ENCODE measurements around the gene OR5C1. TPM values are rescaled to one million over a fixed set of nuclear protein-coding genes. Genes with fewer than 3 reads are reported as not detected.

Gene OR5C1
- total RNA-seq: not detected
- polyA plus RNA-seq: not detected

DNA sequence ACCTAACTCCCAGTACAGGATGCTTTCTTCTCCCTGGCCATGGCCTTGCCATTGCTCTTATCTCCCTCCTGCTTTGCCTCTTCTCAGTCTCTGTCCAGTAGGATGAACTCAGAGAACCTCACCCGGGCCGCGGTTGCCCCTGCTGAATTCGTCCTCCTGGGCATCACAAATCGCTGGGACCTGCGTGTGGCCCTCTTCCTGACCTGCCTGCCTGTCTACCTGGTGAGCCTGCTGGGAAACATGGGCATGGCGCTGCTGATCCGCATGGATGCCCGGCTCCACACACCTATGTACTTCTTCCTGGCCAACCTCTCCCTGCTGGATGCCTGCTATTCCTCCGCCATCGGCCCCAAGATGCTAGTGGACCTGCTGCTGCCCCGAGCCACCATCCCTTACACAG is at the start of gene OR5C1:
OR5C1 (plus strand) TSS at position 103 of the 400 bp plus-strand sequence; CDS start at position 103, 0 bp downstream.
- no peak for DNase-seq (ENCODE audit: low spot score)
- Histone ChIP-seq H3K27ac (ENCODE audit: low read depth in 1 of 2, low read length in 2 of 2) (no peak within 1 kb of the TSS), H3K9me3 (ENCODE audit: control insufficient read depth in 4 of 4, low read length in 3 of 4) (no peaks in the 10 kb centered on the region), H3K4me3 (ENCODE audit: low read depth in 1 of 3, low read length in 3 of 3) (no peak within 1 kb of the TSS), H3K4me1 (ENCODE audit: control insufficient read depth in 4 of 4, insufficient read depth in 4 of 4, low read length in 3 of 4) (peaks cover 0 to 1% (median 0%) of the 10 kb centered on the region in 4 donors), H3K9ac (ENCODE audit: low read depth in 1 of 2, low read length in 2 of 2) (no peak within 1 kb of the TSS), H3K36me3 (ENCODE audit: control insufficient read depth in 4 of 4, insufficient read depth in 3 of 4, low read depth in 1 of 4, low read length in 3 of 4) (no peaks in the 10 kb centered on the region), H3K27me3 (ENCODE audit: control insufficient read depth in 4 of 4, insufficient read depth in 4 of 4, low read length in 3 of 4) (no peaks in the 10 kb centered on the region)
- TF ChIP-seq YY1 (IDR thresholded peaks at IDR 0.05): no peak
- no peak for TF ChIP-seq FOXA2 (IDR thresholded peaks at IDR 0.05)
- no peak for TF ChIP-seq HNF4G (IDR thresholded peaks at IDR 0.05)
- TF ChIP-seq, protein P1, sequence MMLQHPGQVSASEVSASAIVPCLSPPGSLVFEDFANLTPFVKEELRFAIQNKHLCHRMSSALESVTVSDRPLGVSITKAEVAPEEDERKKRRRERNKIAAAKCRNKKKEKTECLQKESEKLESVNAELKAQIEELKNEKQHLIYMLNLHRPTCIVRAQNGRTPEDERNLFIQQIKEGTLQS (IDR thresholded peaks at IDR 0.05): no peak
- TF ChIP-seq JUND (IDR thresholded peaks at IDR 0.05): no peak
- TF ChIP-seq GABPA (IDR thresholded peaks at IDR 0.05 in 1 of 2, conservative IDR thresholded peaks at IDR 0.05 in 1 of 2): no peak
- no peak for TF ChIP-seq RAD21 (IDR thresholded peaks at IDR 0.05)
- no peak for TF ChIP-seq HNF4A (conservative IDR thresholded peaks at IDR 0.05)
- no peak for TF ChIP-seq RXRA (IDR thresholded peaks at IDR 0.05)
- TF ChIP-seq EGR1 (IDR thresholded peaks at IDR 0.05; ENCODE audit: low read depth in 2 of 2): no peak
- TF ChIP-seq, protein P2, sequence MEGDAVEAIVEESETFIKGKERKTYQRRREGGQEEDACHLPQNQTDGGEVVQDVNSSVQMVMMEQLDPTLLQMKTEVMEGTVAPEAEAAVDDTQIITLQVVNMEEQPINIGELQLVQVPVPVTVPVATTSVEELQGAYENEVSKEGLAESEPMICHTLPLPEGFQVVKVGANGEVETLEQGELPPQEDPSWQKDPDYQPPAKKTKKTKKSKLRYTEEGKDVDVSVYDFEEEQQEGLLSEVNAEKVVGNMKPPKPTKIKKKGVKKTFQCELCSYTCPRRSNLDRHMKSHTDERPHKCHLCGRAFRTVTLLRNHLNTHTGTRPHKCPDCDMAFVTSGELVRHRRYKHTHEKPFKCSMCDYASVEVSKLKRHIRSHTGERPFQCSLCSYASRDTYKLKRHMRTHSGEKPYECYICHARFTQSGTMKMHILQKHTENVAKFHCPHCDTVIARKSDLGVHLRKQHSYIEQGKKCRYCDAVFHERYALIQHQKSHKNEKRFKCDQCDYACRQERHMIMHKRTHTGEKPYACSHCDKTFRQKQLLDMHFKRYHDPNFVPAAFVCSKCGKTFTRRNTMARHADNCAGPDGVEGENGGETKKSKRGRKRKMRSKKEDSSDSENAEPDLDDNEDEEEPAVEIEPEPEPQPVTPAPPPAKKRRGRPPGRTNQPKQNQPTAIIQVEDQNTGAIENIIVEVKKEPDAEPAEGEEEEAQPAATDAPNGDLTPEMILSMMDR (IDR thresholded peaks at IDR 0.05; ENCODE audit: low read depth, low read length, missing input control): no peak
- 95% methylated on average over 12 of the region's 12 CpGs for WGBS

DNA sequence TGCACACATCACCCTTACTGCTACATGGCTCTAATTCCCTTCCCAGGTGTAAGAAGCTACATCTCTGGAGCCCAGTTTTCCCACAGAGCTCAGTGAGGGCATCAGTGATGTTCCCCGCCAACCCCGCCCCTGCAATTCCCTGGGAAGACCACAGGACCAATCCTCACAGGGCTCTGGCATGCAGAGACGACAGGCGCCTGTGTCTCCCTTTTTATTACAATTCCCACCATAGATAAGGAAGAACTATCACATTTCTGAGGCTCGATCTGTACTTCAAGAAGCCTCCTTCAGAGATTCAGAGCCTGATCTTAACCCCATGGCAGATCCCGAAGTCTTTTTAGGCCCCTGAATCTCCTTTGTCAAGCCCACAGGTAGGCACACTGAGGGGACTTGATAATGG is 46.7 kb upstream of the OR5C1 start, which contains the start of gene OR1L6:
OR1L6 (plus strand) TSS at position 301 of the 400 bp plus-strand sequence. CDS start 7,545 bp downstream, outside the sequence.
- H3K36me3 ChIP-seq (ENCODE audit: control insufficient read depth in 4 of 4, insufficient read depth in 3 of 4, low read depth in 1 of 4, low read length in 3 of 4): no peaks in the 10 kb centered on the region
- H3K4me3 ChIP-seq (ENCODE audit: low read depth in 1 of 3, low read length in 3 of 3): no peak within 1 kb of the TSS
- TF ChIP-seq HNF4G (IDR thresholded peaks at IDR 0.05) (no peak), TAF1 (conservative IDR thresholded peaks at IDR 0.05) (no peak), HNF4A (conservative IDR thresholded peaks at IDR 0.05) (no peak), JUND (IDR thresholded peaks at IDR 0.05) (no peak), RXRA (IDR thresholded peaks at IDR 0.05) (no peak), RAD21 (IDR thresholded peaks at IDR 0.05) (no peak), FOXA1 (IDR thresholded peaks at IDR 0.05) (no peak), NR2F2 (IDR thresholded peaks at IDR 0.05) (no peak), GABPA (IDR thresholded peaks at IDR 0.05 in 1 of 2, conservative IDR thresholded peaks at IDR 0.05 in 1 of 2) (no peak), EGR1 (IDR thresholded peaks at IDR 0.05; ENCODE audit: low read depth in 2 of 2) (no peak), YY1 (IDR thresholded peaks at IDR 0.05) (no peak), SP1 (IDR thresholded peaks at IDR 0.05) (no peak), FOXA2 (IDR thresholded peaks at IDR 0.05) (no peak)
- TF ChIP-seq, protein P1 (IDR thresholded peaks at IDR 0.05): no peak
- TF ChIP-seq, protein P2 (IDR thresholded peaks at IDR 0.05; ENCODE audit: low read depth, low read length, missing input control): no peak
- TF ChIP-seq, protein P3, sequence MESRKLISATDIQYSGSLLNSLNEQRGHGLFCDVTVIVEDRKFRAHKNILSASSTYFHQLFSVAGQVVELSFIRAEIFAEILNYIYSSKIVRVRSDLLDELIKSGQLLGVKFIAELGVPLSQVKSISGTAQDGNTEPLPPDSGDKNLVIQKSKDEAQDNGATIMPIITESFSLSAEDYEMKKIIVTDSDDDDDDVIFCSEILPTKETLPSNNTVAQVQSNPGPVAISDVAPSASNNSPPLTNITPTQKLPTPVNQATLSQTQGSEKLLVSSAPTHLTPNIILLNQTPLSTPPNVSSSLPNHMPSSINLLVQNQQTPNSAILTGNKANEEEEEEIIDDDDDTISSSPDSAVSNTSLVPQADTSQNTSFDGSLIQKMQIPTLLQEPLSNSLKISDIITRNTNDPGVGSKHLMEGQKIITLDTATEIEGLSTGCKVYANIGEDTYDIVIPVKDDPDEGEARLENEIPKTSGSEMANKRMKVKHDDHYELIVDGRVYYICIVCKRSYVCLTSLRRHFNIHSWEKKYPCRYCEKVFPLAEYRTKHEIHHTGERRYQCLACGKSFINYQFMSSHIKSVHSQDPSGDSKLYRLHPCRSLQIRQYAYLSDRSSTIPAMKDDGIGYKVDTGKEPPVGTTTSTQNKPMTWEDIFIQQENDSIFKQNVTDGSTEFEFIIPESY (IDR thresholded peaks at IDR 0.05): no peak
- TF ChIP-seq, protein P4, sequence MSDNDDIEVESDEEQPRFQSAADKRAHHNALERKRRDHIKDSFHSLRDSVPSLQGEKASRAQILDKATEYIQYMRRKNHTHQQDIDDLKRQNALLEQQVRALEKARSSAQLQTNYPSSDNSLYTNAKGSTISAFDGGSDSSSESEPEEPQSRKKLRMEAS (IDR thresholded peaks at IDR 0.05): no peak
- TF ChIP-seq, protein P5, sequence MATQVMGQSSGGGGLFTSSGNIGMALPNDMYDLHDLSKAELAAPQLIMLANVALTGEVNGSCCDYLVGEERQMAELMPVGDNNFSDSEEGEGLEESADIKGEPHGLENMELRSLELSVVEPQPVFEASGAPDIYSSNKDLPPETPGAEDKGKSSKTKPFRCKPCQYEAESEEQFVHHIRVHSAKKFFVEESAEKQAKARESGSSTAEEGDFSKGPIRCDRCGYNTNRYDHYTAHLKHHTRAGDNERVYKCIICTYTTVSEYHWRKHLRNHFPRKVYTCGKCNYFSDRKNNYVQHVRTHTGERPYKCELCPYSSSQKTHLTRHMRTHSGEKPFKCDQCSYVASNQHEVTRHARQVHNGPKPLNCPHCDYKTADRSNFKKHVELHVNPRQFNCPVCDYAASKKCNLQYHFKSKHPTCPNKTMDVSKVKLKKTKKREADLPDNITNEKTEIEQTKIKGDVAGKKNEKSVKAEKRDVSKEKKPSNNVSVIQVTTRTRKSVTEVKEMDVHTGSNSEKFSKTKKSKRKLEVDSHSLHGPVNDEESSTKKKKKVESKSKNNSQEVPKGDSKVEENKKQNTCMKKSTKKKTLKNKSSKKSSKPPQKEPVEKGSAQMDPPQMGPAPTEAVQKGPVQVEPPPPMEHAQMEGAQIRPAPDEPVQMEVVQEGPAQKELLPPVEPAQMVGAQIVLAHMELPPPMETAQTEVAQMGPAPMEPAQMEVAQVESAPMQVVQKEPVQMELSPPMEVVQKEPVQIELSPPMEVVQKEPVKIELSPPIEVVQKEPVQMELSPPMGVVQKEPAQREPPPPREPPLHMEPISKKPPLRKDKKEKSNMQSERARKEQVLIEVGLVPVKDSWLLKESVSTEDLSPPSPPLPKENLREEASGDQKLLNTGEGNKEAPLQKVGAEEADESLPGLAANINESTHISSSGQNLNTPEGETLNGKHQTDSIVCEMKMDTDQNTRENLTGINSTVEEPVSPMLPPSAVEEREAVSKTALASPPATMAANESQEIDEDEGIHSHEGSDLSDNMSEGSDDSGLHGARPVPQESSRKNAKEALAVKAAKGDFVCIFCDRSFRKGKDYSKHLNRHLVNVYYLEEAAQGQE (IDR thresholded peaks at IDR 0.05): no peak
- no peak for DNase-seq (ENCODE audit: low spot score)
- no peak within 1 kb of the TSS for H3K9ac ChIP-seq (ENCODE audit: low read depth in 1 of 2, low read length in 2 of 2)
- H3K9me3 ChIP-seq (ENCODE audit: control insufficient read depth in 4 of 4, low read length in 3 of 4): peaks cover 2 to 30% (median 14%) of the 10 kb centered on the region in 4 donors
- H3K27me3 ChIP-seq (ENCODE audit: control insufficient read depth in 4 of 4, insufficient read depth in 4 of 4, low read length in 3 of 4): no peaks in the 10 kb centered on the region
- H3K4me1 ChIP-seq (ENCODE audit: control insufficient read depth in 4 of 4, insufficient read depth in 4 of 4, low read length in 3 of 4): no peaks in the 10 kb centered on the region
- 65% methylated on average over 6 of the region's 6 CpGs for WGBS
- H3K27ac ChIP-seq (ENCODE audit: low read depth in 1 of 2, low read length in 2 of 2): no peak within 1 kb of the TSS

Data from liver (tissue), 9 donors.